Measurements from ENCODE around the gene PLXNA4. TPM values are rescaled to one million over a fixed set of nuclear protein-coding genes. Genes with fewer than 3 reads are reported as not detected.

Gene PLXNA4
- total RNA-seq, 1 donor: 2.6 TPM

DNA sequence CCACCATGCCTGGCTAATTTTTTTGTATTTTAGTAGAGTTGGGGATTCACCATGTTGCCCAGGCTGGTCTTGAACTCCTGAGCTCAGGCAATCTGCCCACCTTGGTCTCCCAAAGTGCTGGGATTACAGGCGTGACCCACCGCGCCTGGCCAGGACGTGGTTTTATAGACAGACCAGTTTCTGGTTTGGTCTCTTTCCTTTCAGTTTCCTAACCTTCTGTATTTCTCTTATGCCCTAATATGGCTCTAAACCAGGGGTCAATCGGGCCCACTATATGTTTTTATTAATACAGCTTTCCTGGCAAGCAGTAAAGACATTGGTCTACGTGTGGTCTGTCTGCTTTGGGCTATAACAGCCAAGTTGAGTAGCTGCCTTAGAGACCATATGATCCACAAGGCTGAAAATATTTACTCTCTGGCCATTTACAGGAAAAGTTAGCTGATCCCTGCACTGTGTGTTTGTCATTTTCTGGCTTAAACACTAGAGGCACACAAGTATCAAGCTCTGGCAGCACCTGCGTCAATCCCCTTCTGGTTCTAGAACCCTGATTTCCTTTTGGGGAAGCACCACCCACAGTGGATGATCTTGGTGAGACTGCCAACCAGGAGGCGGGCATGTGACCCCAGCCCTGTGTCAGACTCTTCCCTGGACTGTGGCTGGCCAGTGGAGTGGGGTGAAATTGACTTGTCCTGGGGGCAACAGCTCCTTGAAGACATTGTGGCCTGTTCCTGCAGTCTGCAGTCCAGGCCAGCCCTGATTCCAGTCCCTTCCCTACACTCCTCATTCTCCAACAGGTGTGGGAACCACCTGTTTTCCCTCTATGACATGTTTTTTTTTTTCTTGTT lies 497.2 kb downstream of the PLXNA4 start:
- Histone ChIP-seq H3K4me3 (ENCODE audit: low read length) (no peak overlapping the region), H3K9me3 (ENCODE audit: low read depth, low read length) (no peaks in the 10 kb centered on the region), H3K27me3 (ENCODE audit: insufficient read depth, low read length) (no peaks in the 10 kb centered on the region), H3K4me1 (ENCODE audit: insufficient read depth, low read length) (no peaks in the 10 kb centered on the region)

- no peaks in the 10 kb centered on the region for H3K9me3 ChIP-seq (ENCODE audit: low read depth, low read length)
- no peaks in the 10 kb centered on the region for H3K27me3 ChIP-seq (ENCODE audit: insufficient read depth, low read length)
- H3K4me3 ChIP-seq (ENCODE audit: low read length): no peak overlapping the region
- no peaks in the 10 kb centered on the region for H3K4me1 ChIP-seq (ENCODE audit: insufficient read depth, low read length)
These were observed 498.1 kb downstream of the PLXNA4 start for GRCh38 chr7:132077971-132078685.

GRCh38 chr7:132076301-132077035 lies 499.8 kb downstream of the PLXNA4 start:
- Histone ChIP-seq H3K4me1 (ENCODE audit: insufficient read depth, low read length) (no peaks in the 10 kb centered on the region), H3K27me3 (ENCODE audit: insufficient read depth, low read length) (no peaks in the 10 kb centered on the region), H3K4me3 (ENCODE audit: low read length) (no peak overlapping the region), H3K9me3 (ENCODE audit: low read depth, low read length) (no peaks in the 10 kb centered on the region)

GRCh38 chr7:132075515-132075914 lies 500.8 kb downstream of the PLXNA4 start:
- no peaks in the 10 kb centered on the region for H3K4me1 ChIP-seq (ENCODE audit: insufficient read depth, low read length)
- H3K9me3 ChIP-seq (ENCODE audit: low read depth, low read length): no peaks in the 10 kb centered on the region
- no peak overlapping the region for H3K4me3 ChIP-seq (ENCODE audit: low read length)
- no peaks in the 10 kb centered on the region for H3K27me3 ChIP-seq (ENCODE audit: insufficient read depth, low read length)

DNA sequence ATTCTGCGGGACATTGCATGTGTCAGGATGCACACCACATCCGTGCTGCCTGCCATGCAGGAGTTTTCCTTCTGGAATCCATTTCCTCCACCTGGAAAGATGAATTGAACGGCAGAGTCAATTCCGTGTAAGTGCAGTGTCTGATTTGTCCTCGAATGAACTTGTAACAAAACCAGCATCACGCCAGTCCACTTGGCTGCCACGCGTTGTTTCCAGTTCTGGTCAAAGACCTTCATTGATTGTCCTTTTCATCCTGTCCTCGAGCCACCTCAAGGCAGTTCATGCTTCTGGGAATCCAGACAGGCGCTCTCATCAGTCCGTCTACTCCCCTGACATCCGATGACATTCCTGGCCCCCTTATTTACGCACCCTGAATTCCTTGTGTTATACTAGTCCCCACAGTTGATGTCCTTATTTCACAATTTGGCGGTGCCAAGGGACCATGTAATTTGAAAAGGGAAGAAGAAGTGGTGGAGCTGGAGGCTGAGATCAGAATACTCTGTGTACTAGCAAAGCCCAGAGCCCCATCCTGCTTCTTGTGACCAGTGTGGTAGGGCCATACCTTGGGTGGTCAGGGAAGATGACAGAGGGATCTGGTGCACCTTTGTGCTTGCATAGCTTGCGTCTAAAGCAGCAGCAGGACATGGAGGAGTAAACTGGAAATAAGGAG lies 502.2 kb downstream of the PLXNA4 start:
- H3K9me3 ChIP-seq (ENCODE audit: low read depth, low read length): no peaks in the 10 kb centered on the region
- H3K27me3 ChIP-seq (ENCODE audit: insufficient read depth, low read length): no peaks in the 10 kb centered on the region
- H3K4me1 ChIP-seq (ENCODE audit: insufficient read depth, low read length): no peaks in the 10 kb centered on the region
- no peak overlapping the region for H3K4me3 ChIP-seq (ENCODE audit: low read length)
